Progenitor cell of endocrine pancreas (in vitro differentiated cells): ENCODE measurements around the gene PLD1. TPM values are rescaled to one million over a fixed set of nuclear protein-coding genes. Genes with fewer than 3 reads are reported as not detected.

Experiments
- DNase-seq: peaks from one replicate; pipeline ENCODE4 v3.0.0; 2021; ENCODE audit warnings: low spot score; ENCODE audit not compliant: unreplicated experiment
- H3K27ac Mint-ChIP-seq: 2 replicates; pipeline ENCODE4 v1.8.0; 2021; ENCODE audit warnings: mild to moderate bottlenecking, moderate library complexity, mixed read lengths
- H3K27me3 Mint-ChIP-seq: 2 replicates; pipeline ENCODE4 v1.8.0; 2021; ENCODE audit warnings: mixed read lengths
- H3K36me3 Mint-ChIP-seq: 2 replicates; pipeline ENCODE4 v1.8.0; 2022; ENCODE audit warnings: mixed read lengths; ENCODE audit not compliant: insufficient read depth
- H3K4me1 Mint-ChIP-seq: 2 replicates; pipeline ENCODE4 v1.8.0; 2021; ENCODE audit warnings: low read depth, mixed read lengths
- H3K4me3 Mint-ChIP-seq: 2 replicates; pipeline ENCODE4 v1.8.0; 2021; ENCODE audit warnings: low read depth, mild to moderate bottlenecking, moderate library complexity, mixed read lengths
- H3K9me3 Mint-ChIP-seq: 2 replicates; pipeline ENCODE4 v1.8.0; 2021; ENCODE audit warnings: low read depth, mixed read lengths
- total RNA-seq: library from RNA; stranded (reverse); gene quantifications from 2 replicates; pipeline ENCODE4 v1.2.1, GENCODE V29; 2021
- TF ChIP-seq, protein P1 (sequence below): fragments of 200-600 bp; sonication (generic); IDR thresholded peaks from one replicate; pipeline ENCODE4 v1.5.0; 2021; ENCODE audit warnings: antibody characterized with exemption, mild to moderate bottlenecking; ENCODE audit not compliant: unreplicated experiment

The PLD1 gene
- total RNA-seq, 1 donor from 2014 or later: 143 TPM

GRCh38 chr3:171743327-171744157 is 66.7 kb downstream of the PLD1 start:
- H3K36me3 Mint-ChIP-seq: peaks cover 24% of the 10 kb centered on the region
- peaks cover 46% of the 10 kb centered on the region for H3K4me1 Mint-ChIP-seq
- peaks cover 8% of the 10 kb centered on the region for H3K9me3 Mint-ChIP-seq
- H3K27ac Mint-ChIP-seq: peak overlapping the region; percentile 46
- TF ChIP-seq, protein P1, sequence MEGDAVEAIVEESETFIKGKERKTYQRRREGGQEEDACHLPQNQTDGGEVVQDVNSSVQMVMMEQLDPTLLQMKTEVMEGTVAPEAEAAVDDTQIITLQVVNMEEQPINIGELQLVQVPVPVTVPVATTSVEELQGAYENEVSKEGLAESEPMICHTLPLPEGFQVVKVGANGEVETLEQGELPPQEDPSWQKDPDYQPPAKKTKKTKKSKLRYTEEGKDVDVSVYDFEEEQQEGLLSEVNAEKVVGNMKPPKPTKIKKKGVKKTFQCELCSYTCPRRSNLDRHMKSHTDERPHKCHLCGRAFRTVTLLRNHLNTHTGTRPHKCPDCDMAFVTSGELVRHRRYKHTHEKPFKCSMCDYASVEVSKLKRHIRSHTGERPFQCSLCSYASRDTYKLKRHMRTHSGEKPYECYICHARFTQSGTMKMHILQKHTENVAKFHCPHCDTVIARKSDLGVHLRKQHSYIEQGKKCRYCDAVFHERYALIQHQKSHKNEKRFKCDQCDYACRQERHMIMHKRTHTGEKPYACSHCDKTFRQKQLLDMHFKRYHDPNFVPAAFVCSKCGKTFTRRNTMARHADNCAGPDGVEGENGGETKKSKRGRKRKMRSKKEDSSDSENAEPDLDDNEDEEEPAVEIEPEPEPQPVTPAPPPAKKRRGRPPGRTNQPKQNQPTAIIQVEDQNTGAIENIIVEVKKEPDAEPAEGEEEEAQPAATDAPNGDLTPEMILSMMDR: no peak
- no peak for DNase-seq
- H3K27me3 Mint-ChIP-seq: no peaks in the 10 kb centered on the region
- no peak overlapping the region for H3K4me3 Mint-ChIP-seq

DNA sequence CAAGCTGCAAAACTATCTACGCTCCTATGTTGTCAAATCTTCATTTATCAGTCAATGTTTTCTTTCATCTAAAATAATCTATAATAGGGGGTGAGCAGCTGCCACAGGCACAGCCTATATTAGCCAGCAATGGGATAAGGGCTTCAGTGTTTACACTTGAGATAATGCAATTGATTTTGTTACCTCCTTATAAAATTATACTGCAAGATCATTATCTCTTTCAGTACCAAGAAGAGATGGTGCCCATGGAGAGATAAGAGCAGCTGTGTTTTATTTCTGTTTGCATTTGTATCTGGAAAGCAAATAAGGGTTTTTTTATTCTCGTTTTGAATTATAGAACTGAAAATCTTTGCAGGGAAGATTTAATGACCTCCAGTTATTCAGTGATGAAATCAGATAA is 68.9 kb downstream of the PLD1 start:
- TF ChIP-seq, protein P1: no peak
- DNase-seq: no peak
- Mint-ChIP-seq H3K27ac (no peak overlapping the region), H3K4me3 (no peak overlapping the region), H3K27me3 (no peaks in the 10 kb centered on the region), H3K4me1 (peaks cover 61% of the 10 kb centered on the region), H3K9me3 (no peaks in the 10 kb centered on the region), H3K36me3 (peaks cover 9% of the 10 kb centered on the region)

- Mint-ChIP-seq H3K4me1 (peaks cover 46% of the 10 kb centered on the region), H3K27me3 (no peaks in the 10 kb centered on the region), H3K27ac (peak overlapping the region; percentile 60), H3K36me3 (peaks cover 23% of the 10 kb centered on the region), H3K9me3 (no peaks in the 10 kb centered on the region), H3K4me3 (no peak overlapping the region)
- TF ChIP-seq, protein P1: no peak
- no peak for DNase-seq
Measured at GRCh38 chr3:171736556-171736955, 73.7 kb downstream of the PLD1 start.

DNA sequence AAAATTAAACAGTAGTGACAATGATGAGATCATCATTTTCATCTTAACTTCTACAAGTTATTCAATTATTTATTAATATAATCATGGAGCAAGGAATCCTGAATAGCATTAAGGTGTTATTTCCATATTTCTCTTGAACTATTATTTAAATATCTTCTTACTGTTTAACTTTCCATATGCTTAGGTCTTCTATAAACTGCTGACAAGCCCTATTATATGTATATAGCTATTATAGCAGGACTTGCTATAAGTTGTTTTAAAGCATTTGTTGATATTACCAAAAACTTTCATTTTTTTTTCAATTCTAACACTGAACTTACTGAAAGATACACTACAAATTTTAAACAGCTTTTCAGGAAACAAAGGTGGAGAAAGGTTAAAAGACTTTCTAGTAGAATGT is 76.7 kb downstream of the PLD1 start:
- Mint-ChIP-seq H3K27ac (no peak overlapping the region), H3K27me3 (no peaks in the 10 kb centered on the region), H3K4me1 (peaks cover 39% of the 10 kb centered on the region), H3K36me3 (peaks cover 31% of the 10 kb centered on the region), H3K9me3 (no peaks in the 10 kb centered on the region), H3K4me3 (no peak overlapping the region)
- no peak for DNase-seq
- TF ChIP-seq, protein P1: no peak

DNA sequence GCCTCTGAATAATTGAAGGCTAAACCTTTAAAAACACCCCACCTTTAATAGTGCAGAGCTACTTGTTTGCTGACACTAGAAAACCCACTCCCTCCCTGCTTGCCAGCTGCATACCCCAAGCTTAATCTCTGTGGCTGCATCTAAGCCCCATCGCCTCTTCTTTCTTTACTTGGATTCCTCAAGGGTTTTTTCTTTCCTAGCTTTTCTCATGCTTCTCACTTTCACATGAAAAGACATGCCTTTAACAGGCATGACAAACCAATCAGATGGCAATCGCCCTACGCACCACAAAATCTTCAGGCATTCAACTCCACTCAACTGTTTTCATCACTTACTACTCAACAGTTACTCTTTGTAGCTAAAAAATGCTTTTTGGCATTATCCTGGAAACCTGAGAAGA is 77.5 kb downstream of the PLD1 start:
- TF ChIP-seq, protein P1: no peak
- Mint-ChIP-seq H3K4me1 (peaks cover 37% of the 10 kb centered on the region), H3K4me3 (no peak overlapping the region), H3K27me3 (no peaks in the 10 kb centered on the region), H3K9me3 (no peaks in the 10 kb centered on the region), H3K27ac (no peak overlapping the region), H3K36me3 (peaks cover 28% of the 10 kb centered on the region)
- DNase-seq: no peak
